Stomach smooth muscle (tissue), 2 donors: ENCODE data around the gene ARHGAP10.

Experiments
- H3K27ac ChIP-seq: one replicate; pipeline ENCODE4 v1.7.0; 2013; ENCODE audit warnings: mild to moderate bottlenecking, low read length, inconsistent platforms
- H3K27me3 ChIP-seq, 2 donors: one replicate each; pipeline ENCODE4 v1.7.0; 2013; ENCODE audit warnings: low read length in 2 of 2; ENCODE audit not compliant: insufficient read depth in 2 of 2, control insufficient read depth in 1 of 2
- H3K36me3 ChIP-seq, 2 donors: one replicate each; pipeline ENCODE4 v1.7.0; 2013; ENCODE audit warnings: low read length in 2 of 2; ENCODE audit not compliant: control insufficient read depth in 2 of 2, insufficient read depth in 2 of 2
- H3K4me1 ChIP-seq: one replicate; pipeline ENCODE4 v1.7.0; 2013; ENCODE audit warnings: low read length; ENCODE audit not compliant: control insufficient read depth, insufficient read depth
- H3K4me3 ChIP-seq, 2 donors: one replicate each; pipeline ENCODE4 v1.7.0; 2013; ENCODE audit warnings: low read length in 2 of 2
- H3K9ac ChIP-seq, 2 donors: one replicate each; pipeline ENCODE4 v1.7.0; 2013; ENCODE audit warnings: low read length in 2 of 2, mild to moderate bottlenecking in 1 of 2
- H3K9me3 ChIP-seq, 2 donors: one replicate each; pipeline ENCODE4 v1.7.0; 2013; ENCODE audit warnings: low read length in 2 of 2; ENCODE audit not compliant: control insufficient read depth in 2 of 2
- donor health status: healthy.
- donor health status: Pancreatic carcinoma.

Gene ARHGAP10

GRCh38 chr4:148090503-148091476 is 358.9 kb downstream of the ARHGAP10 start:
- H3K9me3 ChIP-seq, result no peaks in the 10 kb centered on the region
- peaks cover 0 to 2% of the 10 kb centered on the region in 2 donors for H3K36me3 ChIP-seq
- H3K4me3 ChIP-seq, result no peak overlapping the region
- peaks cover 17% of the 10 kb centered on the region for H3K4me1 ChIP-seq
- H3K27ac ChIP-seq, result no peak overlapping the region
- no peak overlapping the region for H3K9ac ChIP-seq
- H3K27me3 ChIP-seq, result no peaks in the 10 kb centered on the region

DNA sequence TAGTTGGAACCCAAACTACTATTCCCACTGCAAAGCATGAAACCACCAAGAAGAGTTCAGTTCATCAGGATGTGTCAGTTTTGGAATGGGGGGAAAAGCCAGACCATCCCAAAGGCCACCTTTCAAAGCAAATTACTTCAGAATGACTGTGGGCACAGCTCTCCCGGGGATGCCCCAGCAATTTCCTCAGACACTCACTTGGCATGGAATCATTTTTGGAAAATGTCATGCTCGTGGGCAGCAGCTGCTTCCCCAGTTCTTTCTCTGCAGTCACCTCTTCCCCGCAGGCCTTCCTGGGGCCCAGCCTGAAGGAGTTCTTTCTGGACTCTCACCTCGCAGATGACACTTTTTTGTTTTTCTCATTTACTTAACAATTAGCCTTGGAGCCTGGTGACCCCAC is 360.0 kb downstream of the ARHGAP10 start:
- Histone ChIP-seq H3K4me3 (no peak overlapping the region), H3K4me1 (peaks cover 17% of the 10 kb centered on the region), H3K36me3 (peaks cover 0 to 2% of the 10 kb centered on the region in 2 donors), H3K27me3 (no peaks in the 10 kb centered on the region), H3K9ac (no peak overlapping the region), H3K27ac (no peak overlapping the region), H3K9me3 (no peaks in the 10 kb centered on the region)

DNA sequence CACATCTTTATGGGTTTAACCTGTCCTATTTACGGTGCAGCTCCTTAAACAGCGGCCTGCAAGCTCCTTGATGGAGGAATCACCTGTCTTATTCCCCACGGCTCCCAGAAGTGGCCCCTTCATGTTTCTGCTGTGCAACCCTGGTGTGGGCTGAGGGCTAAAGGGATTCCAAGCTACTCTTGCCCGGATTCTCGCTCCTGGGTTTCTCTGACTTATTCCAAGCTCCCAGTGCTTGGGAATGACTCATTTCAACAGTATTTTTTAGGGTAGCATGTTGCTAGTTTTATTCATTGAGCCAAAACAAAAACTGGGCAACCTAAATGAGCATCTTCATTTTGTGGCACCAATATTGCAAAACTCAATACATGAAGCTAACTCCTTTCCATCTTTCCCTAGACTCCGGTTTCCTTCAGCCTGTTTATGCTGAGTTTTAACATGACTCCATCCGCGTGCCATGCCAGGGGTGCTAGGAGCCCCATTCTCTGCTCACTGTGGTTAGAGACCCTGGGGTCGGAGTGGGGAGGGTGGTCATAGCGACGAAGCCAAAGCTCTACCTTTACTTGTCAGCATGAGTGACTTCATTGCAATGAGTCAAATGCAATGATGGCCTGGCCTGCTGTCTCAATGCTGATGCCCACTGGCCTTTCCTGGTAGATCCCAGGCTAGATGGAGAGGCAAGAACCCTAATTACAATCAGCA is 360.6 kb downstream of the ARHGAP10 start:
- no peaks in the 10 kb centered on the region for H3K27me3 ChIP-seq
- H3K9ac ChIP-seq, result no peak overlapping the region
- H3K9me3 ChIP-seq, result no peaks in the 10 kb centered on the region
- H3K4me1 ChIP-seq, result peaks cover 17% of the 10 kb centered on the region
- no peak overlapping the region for H3K4me3 ChIP-seq
- H3K36me3 ChIP-seq, result peaks cover 0 to 2% of the 10 kb centered on the region in 2 donors
- no peak overlapping the region for H3K27ac ChIP-seq

DNA sequence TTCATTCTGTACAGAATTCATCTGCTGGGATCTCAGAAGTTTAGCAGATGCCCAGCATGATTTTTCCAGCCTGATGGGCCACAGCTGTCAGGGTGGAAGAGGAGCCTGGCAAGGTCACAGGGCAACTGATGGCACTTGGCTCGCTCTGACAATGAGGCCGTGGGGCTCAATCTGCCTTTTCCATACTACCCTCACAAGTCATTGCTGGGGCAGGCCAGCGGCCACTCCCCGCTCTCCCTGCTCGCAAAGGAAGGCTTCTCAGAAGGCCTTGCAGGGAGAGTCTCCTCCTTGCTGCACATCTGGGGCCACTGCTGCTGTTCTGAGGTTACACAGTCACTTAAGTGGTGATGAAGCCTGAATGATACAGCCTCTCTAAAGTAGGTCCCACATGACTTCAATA is 361.2 kb downstream of the ARHGAP10 start:
- no peaks in the 10 kb centered on the region for H3K27me3 ChIP-seq
- peaks cover 0 to 2% of the 10 kb centered on the region in 2 donors for H3K36me3 ChIP-seq
- no peaks in the 10 kb centered on the region for H3K9me3 ChIP-seq
- H3K9ac ChIP-seq, result no peak overlapping the region
- H3K27ac ChIP-seq, result no peak overlapping the region
- H3K4me1 ChIP-seq, result peaks cover 17% of the 10 kb centered on the region
- H3K4me3 ChIP-seq, result no peak overlapping the region

DNA sequence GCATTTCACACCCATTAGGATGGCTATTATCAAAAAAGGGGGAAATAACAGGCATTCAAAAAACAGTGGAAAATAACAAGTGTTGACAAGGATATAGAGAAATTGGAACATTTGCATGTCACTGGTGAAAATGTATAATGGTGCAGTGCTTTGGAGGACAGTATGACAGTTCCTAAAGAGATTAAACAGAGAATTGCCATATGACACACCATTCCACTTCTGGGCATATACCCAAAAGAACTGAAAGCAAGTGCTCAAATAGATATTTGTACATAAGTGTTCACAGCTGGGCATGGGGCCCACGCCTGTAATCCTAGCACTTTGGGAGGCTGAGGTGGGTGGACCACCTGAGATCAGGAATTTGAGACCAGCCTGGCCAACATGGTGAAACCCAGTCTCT is 362.3 kb downstream of the ARHGAP10 start:
- no peaks in the 10 kb centered on the region for H3K27me3 ChIP-seq
- H3K27ac ChIP-seq, result no peak overlapping the region
- H3K4me1 ChIP-seq, result peaks cover 17% of the 10 kb centered on the region
- no peak overlapping the region for H3K4me3 ChIP-seq
- H3K9ac ChIP-seq, result no peak overlapping the region
- H3K9me3 ChIP-seq, result no peaks in the 10 kb centered on the region
- peaks cover 0 to 1% of the 10 kb centered on the region in 2 donors for H3K36me3 ChIP-seq

DNA sequence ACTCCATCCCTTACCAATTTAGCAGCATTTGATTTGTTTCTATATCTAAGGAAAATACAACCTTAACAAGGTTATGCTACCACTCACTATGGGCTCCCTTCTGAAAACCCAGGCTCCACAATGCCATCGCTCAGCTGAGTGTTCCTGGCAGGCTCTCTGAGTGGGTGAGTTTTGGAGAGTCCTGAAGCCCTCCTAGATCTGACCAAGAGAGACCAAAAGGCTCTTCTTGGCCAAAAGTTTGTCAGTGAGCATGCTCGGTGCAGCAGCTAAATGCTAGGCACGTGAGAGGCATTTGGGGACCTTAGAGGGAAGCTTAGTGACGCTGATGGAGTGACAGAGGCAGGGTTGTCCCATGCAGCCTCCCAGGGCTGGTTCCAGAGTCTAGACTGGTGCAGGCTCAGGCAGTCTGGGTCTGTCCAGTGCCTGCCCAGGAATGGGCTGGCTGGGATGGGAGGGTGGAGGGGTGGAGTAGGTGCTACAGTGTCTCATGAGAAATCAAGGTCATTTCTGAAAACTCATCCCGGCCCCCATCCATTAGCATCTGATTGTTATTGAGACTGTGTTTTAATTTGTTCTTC is 363.5 kb downstream of the ARHGAP10 start:
- H3K4me1 ChIP-seq, result peaks cover 17% of the 10 kb centered on the region
- no peak overlapping the region for H3K27ac ChIP-seq
- no peaks in the 10 kb centered on the region for H3K36me3 ChIP-seq
- H3K27me3 ChIP-seq, result no peaks in the 10 kb centered on the region
- no peak overlapping the region for H3K4me3 ChIP-seq
- H3K9ac ChIP-seq, result no peak overlapping the region
- H3K9me3 ChIP-seq, result no peaks in the 10 kb centered on the region

DNA sequence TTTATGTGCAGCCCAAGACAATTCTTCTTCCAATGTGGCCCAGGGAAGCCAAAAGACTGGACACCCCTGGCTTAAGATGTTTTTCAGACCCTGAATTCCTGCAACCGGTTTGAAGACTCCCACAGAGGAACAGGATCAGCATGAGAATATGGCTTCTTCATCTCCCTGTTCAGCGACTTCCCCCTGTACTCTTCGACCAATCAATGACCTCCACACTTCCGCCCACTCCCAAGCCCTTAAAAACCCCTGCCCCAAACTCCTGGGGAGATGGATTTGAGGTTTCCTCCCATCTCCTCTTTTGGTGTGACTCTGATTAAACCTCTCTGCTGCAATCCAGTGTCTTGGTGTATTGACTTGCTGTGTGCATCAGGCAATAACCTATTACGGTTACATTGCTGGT is 365.9 kb downstream of the ARHGAP10 start:
- H3K4me3 ChIP-seq, result no peak overlapping the region
- no peaks in the 10 kb centered on the region for H3K27me3 ChIP-seq
- no peaks in the 10 kb centered on the region for H3K9me3 ChIP-seq
- peaks cover 0 to 2% of the 10 kb centered on the region in 2 donors for H3K36me3 ChIP-seq
- no peak overlapping the region for H3K9ac ChIP-seq
- H3K27ac ChIP-seq, result no peak overlapping the region
- H3K4me1 ChIP-seq, result peaks cover 5% of the 10 kb centered on the region

DNA sequence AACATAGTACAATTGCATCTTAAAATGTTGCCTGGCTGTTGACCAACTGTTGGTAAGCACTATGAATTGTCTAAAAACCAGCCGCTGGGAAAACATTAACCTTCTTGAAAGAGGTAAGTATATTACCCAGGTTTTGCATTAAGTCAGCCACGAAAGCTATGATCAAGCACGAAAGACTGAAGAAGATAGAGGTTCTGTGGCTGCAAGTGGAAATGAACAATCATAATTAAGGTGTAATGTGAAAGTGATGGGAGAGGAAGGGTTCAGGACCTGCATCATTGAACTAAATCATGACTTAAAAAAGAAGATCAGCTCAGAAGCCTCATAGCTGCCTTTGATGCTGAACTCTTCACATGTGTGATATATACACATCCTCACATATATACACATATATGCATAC is 369.3 kb downstream of the ARHGAP10 start:
- no peak overlapping the region for H3K4me3 ChIP-seq
- no peaks in the 10 kb centered on the region for H3K4me1 ChIP-seq
- no peak overlapping the region for H3K27ac ChIP-seq
- peaks cover 0 to 9% of the 10 kb centered on the region in 2 donors for H3K36me3 ChIP-seq
- H3K9ac ChIP-seq, result no peak overlapping the region
- H3K9me3 ChIP-seq, result no peaks in the 10 kb centered on the region
- H3K27me3 ChIP-seq, result no peaks in the 10 kb centered on the region

DNA sequence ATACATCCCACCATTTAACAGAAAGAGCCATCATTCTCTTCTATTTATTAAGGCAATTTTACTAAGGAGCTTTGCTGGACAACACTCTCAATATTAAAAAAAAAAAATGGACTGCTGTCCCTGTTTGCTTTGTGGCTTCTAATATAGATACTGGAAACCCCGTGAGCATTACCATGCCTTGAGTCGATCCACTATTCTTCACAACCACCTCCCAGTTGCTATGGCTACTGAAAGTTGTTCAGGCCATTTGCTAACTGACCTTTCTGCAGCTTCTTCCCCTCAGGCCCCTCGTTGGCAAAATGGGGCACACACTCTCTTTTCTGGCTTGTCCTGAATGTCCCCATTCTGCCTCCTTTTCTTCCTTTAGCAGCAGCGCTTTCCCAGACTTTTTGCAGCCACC is 369.9 kb downstream of the ARHGAP10 start:
- no peaks in the 10 kb centered on the region for H3K4me1 ChIP-seq
- H3K9ac ChIP-seq, result no peak overlapping the region
- H3K36me3 ChIP-seq, result peaks cover 0 to 9% of the 10 kb centered on the region in 2 donors
- H3K9me3 ChIP-seq, result no peaks in the 10 kb centered on the region
- no peak overlapping the region for H3K27ac ChIP-seq
- H3K27me3 ChIP-seq, result no peaks in the 10 kb centered on the region
- no peak overlapping the region for H3K4me3 ChIP-seq

GRCh38 chr4:148103597-148104355 is 371.9 kb downstream of the ARHGAP10 start:
- H3K27ac ChIP-seq, result no peak overlapping the region
- peaks cover 3 to 11% of the 10 kb centered on the region in 2 donors for H3K36me3 ChIP-seq
- no peaks in the 10 kb centered on the region for H3K9me3 ChIP-seq
- H3K9ac ChIP-seq, result no peak overlapping the region
- no peaks in the 10 kb centered on the region for H3K4me1 ChIP-seq
- no peak overlapping the region for H3K4me3 ChIP-seq
- H3K27me3 ChIP-seq, result no peaks in the 10 kb centered on the region
